Testis (tissue), 5 donors: ENCODE measurements around the gene PTP4A1. TPM values are rescaled to one million over a fixed set of nuclear protein-coding genes. Genes with fewer than 3 reads are reported as not detected.
"Not testable (repeated sequence)": the region's sequence is repeated elsewhere in the genome, so short reads cannot be mapped to it uniquely, and the experiment has no call there.

Source experiments
- DNase-seq: peaks from one replicate; pipeline ENCODE4 v3.0.0-alpha.2; 2019
- H3K27ac ChIP-seq, 2 donors: fragments of 200-600 bp; sonication (generic); one replicate each; pipeline ENCODE4 v1.5.1; 2019
- H3K27me3 ChIP-seq: fragments of 200-600 bp; sonication (generic); one replicate; pipeline ENCODE4 v1.5.1; 2019
- H3K36me3 ChIP-seq: fragments of 200-600 bp; sonication (generic); one replicate; pipeline ENCODE4 v1.5.1; 2017; ENCODE audit warnings: low read depth; ENCODE audit errors: missing control alignments
- H3K4me1 ChIP-seq: fragments of 200-600 bp; sonication (generic); one replicate; pipeline ENCODE4 v1.5.1; 2019
- H3K4me3 ChIP-seq, 2 donors: fragments of 200-600 bp; sonication (generic); one replicate each; pipeline ENCODE4 v1.5.1; 2017 to 2019
- H3K9me3 ChIP-seq: fragments of 200-600 bp; sonication (generic); one replicate; pipeline ENCODE4 v1.5.1; 2017
- POLR2A ChIP-seq: fragments of 450-650 bp; IDR thresholded peaks from one replicate; pipeline ENCODE4 v1.6.1; 2017; ENCODE audit warnings: antibody characterized with exemption, mild to moderate bottlenecking, moderate library complexity
- WGBS, 2 donors: methylation state at CpG; one replicate each; pipeline ENCODE4 v1.1.5; 2018; 5-methylcytosine and 5-hydroxymethylcytosine counted together
- intact Hi-C: fragments of 100-400 bp; cut with DNase I; formaldehyde crosslinking; loops from one replicate; pipeline ENCODE4 v1.15.1; 2023; ENCODE audit warnings: low total_unique reads
- long read RNA-seq, 2 donors: transcript quantifications; one replicate each; lab custom pipeline, GENCODE V29; 2026
- polyA plus RNA-seq: library from polyadenylated mRNA; stranded (reverse); fragments of 350-450 nt; fragmentation: Illumina TruSeq; extraction: RNeasy Lipid Tissue Mini Kit (QIAGEN cat#74804); gene quantifications from one replicate; pipeline ENCODE4 v1.2.3, GENCODE V29; 2014; ENCODE audit warnings: low read depth, low replicate concordance; ENCODE audit not compliant: insufficient read depth
- total RNA-seq, 2 donors: library from RNA; depleted of rRNA; stranded (reverse); fragments of >200 nt; gene quantifications; one replicate each; pipeline ENCODE4 v1.2.3, GENCODE V29; 2016
- TF ChIP-seq, protein P1 (sequence below), 3 experiments: fragments of 450-650 bp in 2 of 3; fragments of 200-600 bp in 1 of 3; sonication (generic) in 1 of 3; IDR thresholded peaks; one replicate each; pipeline ENCODE4 v1.5.1; 2016 to 2019; ENCODE audit warnings: antibody characterized with exemption in 3 of 3, mild to moderate bottlenecking in 2 of 3, moderate library complexity in 1 of 3

Gene PTP4A1
- total RNA-seq (10 to 100 TPM; 39.6 to 83.5 TPM), polyA plus RNA-seq (74.9 TPM)
- long read RNA-seq, donor 1, transcript PTP4A1-203 (5 exons, 2,203 nt) = major isoform, 13 of 13 reads
- long read RNA-seq, donor 1, partial matches to known transcripts = 0 of 13 reads
- long read RNA-seq, donor 1, other reads (novel, unspliced or antisense) = 0 of 13 reads
- long read RNA-seq, donor 2, transcript PTP4A1-203 (5 exons, 2,203 nt) = major isoform, 11 of 98 reads
- long read RNA-seq, donor 2, partial matches to known transcripts = 87 of 98 reads
- long read RNA-seq, donor 2, other reads (novel, unspliced or antisense) = 0 of 98 reads

DNA sequence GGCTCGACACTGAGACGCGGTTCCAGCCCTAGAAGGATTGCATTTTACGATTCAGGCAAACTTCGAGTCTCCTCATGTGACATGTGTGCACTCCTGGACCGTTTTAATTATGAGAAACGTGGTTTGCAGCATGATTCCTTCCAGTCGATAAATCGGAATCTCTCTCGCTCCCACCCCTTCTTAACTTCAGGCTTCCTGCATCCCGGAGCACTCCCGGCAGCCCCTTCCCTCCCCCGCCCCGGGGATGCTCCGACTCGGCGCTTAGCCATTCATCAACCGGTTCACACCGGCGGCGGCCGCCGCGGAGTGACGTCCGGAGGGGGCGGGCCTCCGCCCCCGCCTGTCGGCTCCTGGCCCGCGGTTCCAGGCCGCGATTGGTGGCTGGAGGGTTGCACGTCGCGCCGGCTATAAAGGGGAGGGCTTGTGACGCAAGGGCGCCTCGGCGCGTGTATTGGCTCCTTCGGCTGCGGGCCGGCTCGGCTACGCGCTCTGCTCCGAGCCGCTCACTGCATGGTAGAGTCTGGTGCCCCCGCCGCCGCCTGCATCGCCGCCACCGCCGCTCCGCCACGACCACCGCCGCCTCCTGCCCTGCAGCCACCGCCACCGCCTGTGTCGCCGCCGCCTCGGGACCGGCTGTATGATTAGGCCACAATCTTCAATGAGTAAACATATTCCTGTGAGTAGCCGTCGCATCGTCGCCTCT is at the start of gene PTP4A1, which contains the start of gene LOC128125822:
TSS of gene PTP4A1 (plus strand) at position 437 of the 703 bp plus-strand sequence. CDS start 4,401 bp downstream, outside the sequence.
TSS of gene LOC128125822 (plus strand) at position 437 of the 703 bp plus-strand sequence.
- 0 to 1% methylated on average over 29 to 57 of the region's 73 CpGs for WGBS, 2 donors
- peaks cover 9% of the 10 kb centered on the region for H3K4me1 ChIP-seq
- no peaks in the 10 kb centered on the region for H3K27me3 ChIP-seq
- DNase-seq = peak; percentile 98
- H3K36me3 ChIP-seq = no peaks in the 10 kb centered on the region
- intact Hi-C loops = no loop called here
- TF ChIP-seq POLR2A = peak; percentile 99
- TF ChIP-seq, protein P1, sequence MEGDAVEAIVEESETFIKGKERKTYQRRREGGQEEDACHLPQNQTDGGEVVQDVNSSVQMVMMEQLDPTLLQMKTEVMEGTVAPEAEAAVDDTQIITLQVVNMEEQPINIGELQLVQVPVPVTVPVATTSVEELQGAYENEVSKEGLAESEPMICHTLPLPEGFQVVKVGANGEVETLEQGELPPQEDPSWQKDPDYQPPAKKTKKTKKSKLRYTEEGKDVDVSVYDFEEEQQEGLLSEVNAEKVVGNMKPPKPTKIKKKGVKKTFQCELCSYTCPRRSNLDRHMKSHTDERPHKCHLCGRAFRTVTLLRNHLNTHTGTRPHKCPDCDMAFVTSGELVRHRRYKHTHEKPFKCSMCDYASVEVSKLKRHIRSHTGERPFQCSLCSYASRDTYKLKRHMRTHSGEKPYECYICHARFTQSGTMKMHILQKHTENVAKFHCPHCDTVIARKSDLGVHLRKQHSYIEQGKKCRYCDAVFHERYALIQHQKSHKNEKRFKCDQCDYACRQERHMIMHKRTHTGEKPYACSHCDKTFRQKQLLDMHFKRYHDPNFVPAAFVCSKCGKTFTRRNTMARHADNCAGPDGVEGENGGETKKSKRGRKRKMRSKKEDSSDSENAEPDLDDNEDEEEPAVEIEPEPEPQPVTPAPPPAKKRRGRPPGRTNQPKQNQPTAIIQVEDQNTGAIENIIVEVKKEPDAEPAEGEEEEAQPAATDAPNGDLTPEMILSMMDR (IDR thresholded peaks at IDR 0.05) = no peak
- H3K27ac ChIP-seq = peak within 1 kb of the TSS; percentile 98 to 100
- H3K9me3 ChIP-seq = no peaks in the 10 kb centered on the region
- H3K4me3 ChIP-seq = peak within 1 kb of the TSS; percentile 96 to 98

GRCh38 chr6:63522911-63523287 is 49.4 kb upstream of the PTP4A1 start:
- 80 to 93% methylated on average over 7 of the region's 7 CpGs for WGBS, 2 donors
- H3K36me3 ChIP-seq, H3K9me3 ChIP-seq, intact Hi-C loops, H3K4me3 ChIP-seq, H3K4me1 ChIP-seq, H3K27me3 ChIP-seq, H3K27ac ChIP-seq, DNase-seq: not testable (repeated sequence)

DNA sequence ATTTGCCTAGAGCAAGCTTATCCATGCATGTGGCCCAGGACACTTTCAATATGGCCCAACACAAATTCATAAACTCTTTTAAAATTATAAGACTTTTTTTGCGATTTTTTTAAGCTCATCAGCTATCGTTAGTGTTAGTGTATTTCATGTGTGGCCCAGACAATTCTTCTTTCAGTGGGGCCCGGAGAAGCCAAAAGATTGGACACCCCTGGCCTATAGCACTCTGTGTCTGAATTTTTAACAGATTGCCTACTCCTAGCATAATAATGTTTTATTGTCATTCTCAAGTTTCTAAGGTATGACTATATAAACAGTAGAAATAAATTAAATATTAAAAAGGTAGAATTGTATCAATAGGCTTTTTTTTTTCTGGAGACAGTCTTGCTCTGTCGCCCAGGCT is 48.6 kb upstream of the PTP4A1 start:
- 85 to 95% methylated on average over 4 of the region's 4 CpGs for WGBS, 2 donors
- no peak for DNase-seq

GRCh38 chr6:63525186-63525878 is 46.9 kb upstream of the PTP4A1 start:
- Histone ChIP-seq H3K9me3 (no peaks in the 10 kb centered on the region), H3K4me1 (no peaks in the 10 kb centered on the region), H3K27me3 (no peaks in the 10 kb centered on the region), H3K27ac (no peak overlapping the region), H3K36me3 (no peaks in the 10 kb centered on the region), H3K4me3 (no peak overlapping the region)
- no peak for TF ChIP-seq POLR2A
- TF ChIP-seq, protein P1 (IDR thresholded peaks at IDR 0.05) = no peak
- intact Hi-C loops = no loop called here
- DNase-seq = no peak
- 69 to 81% methylated on average over 7 of the region's 7 CpGs for WGBS, 2 donors

More for the DNA sequence above, 48.6 kb upstream of the PTP4A1 start:
- Histone ChIP-seq H3K27me3 (no peaks in the 10 kb centered on the region), H3K27ac (no peak overlapping the region), H3K9me3 (no peaks in the 10 kb centered on the region), H3K4me3 (no peak overlapping the region), H3K4me1 (no peaks in the 10 kb centered on the region), H3K36me3 (no peaks in the 10 kb centered on the region)
- TF ChIP-seq, protein P1 (IDR thresholded peaks at IDR 0.05) = no peak
- TF ChIP-seq POLR2A = no peak
- intact Hi-C loops = no loop called here

GRCh38 chr6:63526931-63527330 is 45.3 kb upstream of the PTP4A1 start:
- no peaks in the 10 kb centered on the region for H3K36me3 ChIP-seq

More at GRCh38 chr6:63526931-63527330, 45.3 kb upstream of the PTP4A1 start:
- no peak for DNase-seq
- Histone ChIP-seq H3K4me3 (no peak overlapping the region), H3K4me1 (no peaks in the 10 kb centered on the region), H3K27me3 (no peaks in the 10 kb centered on the region), H3K27ac (no peak overlapping the region), H3K9me3 (no peaks in the 10 kb centered on the region)
- intact Hi-C loops = no loop called here
- no peak for TF ChIP-seq POLR2A
